SK-N-SH treated with all-trans-retinoic acid at 6 μM for 48 hours (cell line): Measurements from ENCODE around the gene CYP27C1.

ENCODE experiments used
- ARNTL ChIP-seq: fragments of 450-650 bp; formaldehyde crosslinking; IDR thresholded peaks from 2 replicates; pipeline ENCODE4 v1.5.0; 2020; ENCODE audit warnings: low read depth, mild to moderate bottlenecking, moderate library complexity, borderline replicate concordance
- BACH2 ChIP-seq: fragments of 250-450 bp; sonication (Bioruptor Pico); IDR thresholded peaks from 2 replicates; pipeline ENCODE4 v1.9.0; 2021; ENCODE audit warnings: mild to moderate bottlenecking, borderline replicate concordance
- CREB5 ChIP-seq: fragments of 250-450 bp; sonication (Bioruptor Pico); IDR thresholded peaks from 2 replicates; pipeline ENCODE4 v1.5.1; 2020; ENCODE audit warnings: low read depth, mild to moderate bottlenecking, moderate library complexity
- GLIS3 ChIP-seq: fragments of 250-450 bp; sonication (Bioruptor Pico); IDR thresholded peaks from 2 replicates; pipeline ENCODE4 v1.5.0; 2020; ENCODE audit warnings: mild to moderate bottlenecking, moderate library complexity
- ISL1 ChIP-seq: fragments of 250-450 bp; sonication (Bioruptor Pico); IDR thresholded peaks from 2 replicates; pipeline ENCODE4 v2.1.2; 2022; ENCODE audit warnings: mild to moderate bottlenecking, moderate library complexity
- OSR1 ChIP-seq: fragments of 250-450 bp; sonication (Bioruptor Pico); IDR thresholded peaks from 2 replicates; pipeline ENCODE4 v1.8.0; 2022; ENCODE audit warnings: moderate library complexity, mild to moderate bottlenecking, inconsistent platforms
- PATZ1 ChIP-seq: fragments of 250-450 bp; sonication (Bioruptor Pico); IDR thresholded peaks from 2 replicates; pipeline ENCODE4 v1.8.0; 2020; ENCODE audit warnings: mild to moderate bottlenecking, moderate library complexity, borderline replicate concordance
- PPARA ChIP-seq: fragments of 250-450 bp; sonication (Bioruptor Pico); IDR thresholded peaks from 2 replicates; pipeline ENCODE4 v1.5.0; 2020; ENCODE audit warnings: mild to moderate bottlenecking, borderline replicate concordance
- TOX ChIP-seq: fragments of 250-450 bp; sonication (Bioruptor Pico); IDR thresholded peaks from 2 replicates; pipeline ENCODE4 v1.8.0; 2021; ENCODE audit warnings: mild to moderate bottlenecking, moderate library complexity, borderline replicate concordance
- ZC3H10 ChIP-seq: fragments of 250-450 bp; sonication (Bioruptor Pico); IDR thresholded peaks from 2 replicates; pipeline ENCODE4 v1.5.1; 2021; ENCODE audit warnings: mild to moderate bottlenecking, moderate library complexity
- ZFP3 ChIP-seq: fragments of 250-450 bp; sonication (Bioruptor Pico); IDR thresholded peaks from 2 replicates; pipeline ENCODE4 v1.5.0; 2020; ENCODE audit warnings: mild to moderate bottlenecking, moderate library complexity
- ZFP30 ChIP-seq: fragments of 450-650 bp; formaldehyde crosslinking; IDR thresholded peaks from 2 replicates; pipeline ENCODE4 v1.5.0; 2022; ENCODE audit warnings: mild to moderate bottlenecking, moderate library complexity
- ZNF565 ChIP-seq: fragments of 450-650 bp; formaldehyde crosslinking; conservative IDR thresholded peaks from 2 replicates; pipeline ENCODE4 v1.5.0; 2020; ENCODE audit warnings: low read depth, mild to moderate bottlenecking, moderate library complexity
- ZNF8 ChIP-seq: fragments of 450-650 bp; formaldehyde crosslinking; IDR thresholded peaks from 2 replicates; pipeline ENCODE4 v1.5.0; 2020; ENCODE audit warnings: mild to moderate bottlenecking, moderate library complexity

GRCh38 chr2:127228102-127228501 lies 8.0 kb upstream of the CYP27C1 start:
- TF ChIP-seq ZNF8 (CRISPR knock-in tag) (no peak), ZFP3 (CRISPR knock-in tag) (no peak), PATZ1 (CRISPR knock-in tag) (no peak), PPARA (CRISPR knock-in tag) (no peak), ZNF565 (CRISPR knock-in tag) (no peak), BACH2 (no peak), ARNTL (CRISPR knock-in tag) (no peak), ZC3H10 (no peak), ISL1 (CRISPR knock-in tag) (no peak), CREB5 (CRISPR knock-in tag) (no peak), ZFP30 (CRISPR knock-in tag) (no peak), OSR1 (CRISPR knock-in tag) (no peak), TOX (CRISPR knock-in tag) (no peak), GLIS3 (CRISPR knock-in tag) (no peak)
